ENCODE results near the gene TRIO.

The TRIO gene

DNA sequence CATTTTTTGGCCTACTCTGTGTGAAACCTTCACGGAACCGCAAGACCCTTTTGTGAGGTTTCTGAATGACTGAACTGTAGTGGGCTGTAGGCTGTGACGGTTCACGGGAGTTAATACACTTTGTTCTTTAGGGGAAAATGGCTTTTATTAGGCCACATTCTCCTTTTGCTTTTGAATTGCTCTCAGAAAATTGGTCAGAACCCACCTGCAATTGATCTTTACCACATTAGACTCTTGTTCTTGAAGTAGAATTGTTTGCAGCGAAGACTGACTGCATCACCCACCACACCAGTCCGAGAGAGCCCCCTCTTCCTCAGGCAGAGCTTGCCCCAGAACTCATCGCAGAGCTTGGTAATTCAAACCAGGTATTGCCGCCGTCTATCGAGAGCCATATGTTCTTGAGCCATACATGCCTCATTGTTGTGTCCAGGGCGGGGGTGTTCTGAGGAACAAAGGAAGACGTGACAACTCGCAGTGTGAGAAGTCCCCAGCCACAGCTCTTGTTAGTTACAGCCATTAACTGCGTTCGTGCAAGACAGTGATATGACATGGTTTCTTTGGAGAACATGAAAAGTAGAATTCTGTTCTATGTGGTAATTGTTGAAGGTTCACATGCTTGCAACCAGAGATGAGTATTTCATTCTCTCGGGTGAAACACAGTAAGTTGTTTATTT is 272.0 kb downstream of the TRIO start:
- TF ChIP-seq, protein P1, sequence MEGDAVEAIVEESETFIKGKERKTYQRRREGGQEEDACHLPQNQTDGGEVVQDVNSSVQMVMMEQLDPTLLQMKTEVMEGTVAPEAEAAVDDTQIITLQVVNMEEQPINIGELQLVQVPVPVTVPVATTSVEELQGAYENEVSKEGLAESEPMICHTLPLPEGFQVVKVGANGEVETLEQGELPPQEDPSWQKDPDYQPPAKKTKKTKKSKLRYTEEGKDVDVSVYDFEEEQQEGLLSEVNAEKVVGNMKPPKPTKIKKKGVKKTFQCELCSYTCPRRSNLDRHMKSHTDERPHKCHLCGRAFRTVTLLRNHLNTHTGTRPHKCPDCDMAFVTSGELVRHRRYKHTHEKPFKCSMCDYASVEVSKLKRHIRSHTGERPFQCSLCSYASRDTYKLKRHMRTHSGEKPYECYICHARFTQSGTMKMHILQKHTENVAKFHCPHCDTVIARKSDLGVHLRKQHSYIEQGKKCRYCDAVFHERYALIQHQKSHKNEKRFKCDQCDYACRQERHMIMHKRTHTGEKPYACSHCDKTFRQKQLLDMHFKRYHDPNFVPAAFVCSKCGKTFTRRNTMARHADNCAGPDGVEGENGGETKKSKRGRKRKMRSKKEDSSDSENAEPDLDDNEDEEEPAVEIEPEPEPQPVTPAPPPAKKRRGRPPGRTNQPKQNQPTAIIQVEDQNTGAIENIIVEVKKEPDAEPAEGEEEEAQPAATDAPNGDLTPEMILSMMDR (conservative IDR thresholded peaks at IDR 0.05; ENCODE audit: control insufficient read depth, insufficient read depth, low read depth, low read length) = no peak
- no peak overlapping the region for H3K4me3 ChIP-seq (ENCODE audit: control insufficient read depth, low read depth, low read length)
- no peak for DNase-seq (ENCODE audit: low read depth)

- TF ChIP-seq, protein P1 (conservative IDR thresholded peaks at IDR 0.05; ENCODE audit: control insufficient read depth, insufficient read depth, low read depth, low read length) = no peak
- H3K4me3 ChIP-seq (ENCODE audit: control insufficient read depth, low read depth, low read length) = no peak overlapping the region
- DNase-seq (ENCODE audit: low read depth) = peak; percentile 38
These were observed 272.5 kb downstream of the TRIO start for GRCh38 chr5:14415698-14416074.

DNA sequence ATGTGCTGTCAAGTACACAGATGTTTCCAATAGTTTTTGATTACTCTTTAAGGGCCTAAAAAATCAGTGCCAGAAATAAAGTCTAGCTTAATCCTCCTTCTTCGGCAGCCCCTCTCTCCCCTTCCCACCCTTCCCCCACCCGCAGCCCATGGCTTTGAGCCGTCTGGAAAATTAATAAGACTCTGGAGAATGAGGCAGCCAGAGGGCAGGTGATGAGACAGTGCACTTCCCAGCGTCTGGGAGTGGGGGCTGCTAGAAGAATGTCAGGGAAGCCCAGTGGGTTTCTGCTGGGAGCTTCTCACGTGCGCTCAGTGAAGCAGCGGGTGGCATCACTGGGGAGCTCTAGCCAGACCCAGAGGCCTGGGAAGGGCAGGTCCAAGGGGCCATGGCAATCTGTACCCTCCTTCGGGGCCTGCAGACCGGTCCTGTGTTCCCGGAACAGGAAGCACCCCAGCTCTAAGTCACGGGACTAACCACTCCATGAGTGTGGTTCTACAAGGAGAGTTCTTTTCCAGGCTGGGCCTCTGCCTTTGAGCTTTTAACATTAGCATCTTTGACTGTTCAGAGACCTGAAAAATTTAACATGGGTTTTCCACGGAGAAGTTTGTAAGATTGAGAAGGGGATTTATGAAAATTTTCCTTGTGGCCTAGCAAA is 273.6 kb downstream of the TRIO start:
- DNase-seq (ENCODE audit: low read depth) = peak; percentile 63
- TF ChIP-seq, protein P1 (conservative IDR thresholded peaks at IDR 0.05; ENCODE audit: control insufficient read depth, insufficient read depth, low read depth, low read length) = no peak

GRCh38 chr5:14417276-14417730 is 274.2 kb downstream of the TRIO start:
- TF ChIP-seq, protein P1 (conservative IDR thresholded peaks at IDR 0.05; ENCODE audit: control insufficient read depth, insufficient read depth, low read depth, low read length) = peak; percentile 14
- peak; percentile 85 for DNase-seq (ENCODE audit: low read depth)
- H3K4me3 ChIP-seq (ENCODE audit: control insufficient read depth, low read depth, low read length) = no peak overlapping the region

More for the DNA sequence above, 273.6 kb downstream of the TRIO start:
- H3K4me3 ChIP-seq (ENCODE audit: control insufficient read depth, low read depth, low read length) = no peak overlapping the region

- no peak overlapping the region for H3K4me3 ChIP-seq (ENCODE audit: control insufficient read depth, low read depth, low read length)
- DNase-seq (ENCODE audit: low read depth) = peak; percentile 89
- TF ChIP-seq, protein P1 (conservative IDR thresholded peaks at IDR 0.05; ENCODE audit: control insufficient read depth, insufficient read depth, low read depth, low read length) = no peak
These were observed 274.9 kb downstream of the TRIO start for GRCh38 chr5:14417792-14418765.

- TF ChIP-seq, protein P1 (conservative IDR thresholded peaks at IDR 0.05; ENCODE audit: control insufficient read depth, insufficient read depth, low read depth, low read length) = no peak
- no peak overlapping the region for H3K4me3 ChIP-seq (ENCODE audit: control insufficient read depth, low read depth, low read length)
- DNase-seq (ENCODE audit: low read depth) = no peak
These were observed 276.5 kb downstream of the TRIO start for GRCh38 chr5:14419686-14420085.

All from fibroblast of mammary gland (primary cell).